ENCODE results near the gene SLC5A6.

SLC5A6 gene

DNA sequence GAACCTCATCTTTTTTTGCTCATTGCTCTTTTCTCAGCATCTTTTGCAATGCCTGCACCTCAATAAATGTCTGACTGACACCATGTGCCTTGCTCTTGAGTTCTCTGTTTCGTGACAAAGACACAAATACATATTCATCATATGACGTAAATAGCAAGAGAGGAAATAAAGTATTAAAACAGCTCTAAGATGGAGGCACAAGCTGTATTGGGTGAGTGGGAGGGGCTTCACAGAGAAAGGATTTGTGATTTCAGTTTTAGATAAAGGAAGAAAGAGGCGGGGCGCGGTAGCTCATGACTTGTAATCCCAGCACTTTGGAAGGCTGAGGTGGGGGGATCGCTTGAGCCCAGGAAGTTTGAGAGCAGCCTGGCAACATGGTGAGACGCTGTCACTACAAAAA is 8.0 kb upstream of the SLC5A6 start:
- TF ChIP-seq CREB1 (IDR thresholded peaks at IDR 0.05; ENCODE audit: low read depth) (no peak), TCF12 (IDR thresholded peaks at IDR 0.05; ENCODE audit: low read depth) (no peak), NFIC (IDR thresholded peaks at IDR 0.05) (no peak), CEBPB (IDR thresholded peaks at IDR 0.05) (no peak)
- TF ChIP-seq, protein P1, sequence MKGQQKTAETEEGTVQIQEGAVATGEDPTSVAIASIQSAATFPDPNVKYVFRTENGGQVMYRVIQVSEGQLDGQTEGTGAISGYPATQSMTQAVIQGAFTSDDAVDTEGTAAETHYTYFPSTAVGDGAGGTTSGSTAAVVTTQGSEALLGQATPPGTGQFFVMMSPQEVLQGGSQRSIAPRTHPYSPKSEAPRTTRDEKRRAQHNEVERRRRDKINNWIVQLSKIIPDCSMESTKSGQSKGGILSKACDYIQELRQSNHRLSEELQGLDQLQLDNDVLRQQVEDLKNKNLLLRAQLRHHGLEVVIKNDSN (IDR thresholded peaks at IDR 0.05), result no peak
- TF ChIP-seq, protein P2, sequence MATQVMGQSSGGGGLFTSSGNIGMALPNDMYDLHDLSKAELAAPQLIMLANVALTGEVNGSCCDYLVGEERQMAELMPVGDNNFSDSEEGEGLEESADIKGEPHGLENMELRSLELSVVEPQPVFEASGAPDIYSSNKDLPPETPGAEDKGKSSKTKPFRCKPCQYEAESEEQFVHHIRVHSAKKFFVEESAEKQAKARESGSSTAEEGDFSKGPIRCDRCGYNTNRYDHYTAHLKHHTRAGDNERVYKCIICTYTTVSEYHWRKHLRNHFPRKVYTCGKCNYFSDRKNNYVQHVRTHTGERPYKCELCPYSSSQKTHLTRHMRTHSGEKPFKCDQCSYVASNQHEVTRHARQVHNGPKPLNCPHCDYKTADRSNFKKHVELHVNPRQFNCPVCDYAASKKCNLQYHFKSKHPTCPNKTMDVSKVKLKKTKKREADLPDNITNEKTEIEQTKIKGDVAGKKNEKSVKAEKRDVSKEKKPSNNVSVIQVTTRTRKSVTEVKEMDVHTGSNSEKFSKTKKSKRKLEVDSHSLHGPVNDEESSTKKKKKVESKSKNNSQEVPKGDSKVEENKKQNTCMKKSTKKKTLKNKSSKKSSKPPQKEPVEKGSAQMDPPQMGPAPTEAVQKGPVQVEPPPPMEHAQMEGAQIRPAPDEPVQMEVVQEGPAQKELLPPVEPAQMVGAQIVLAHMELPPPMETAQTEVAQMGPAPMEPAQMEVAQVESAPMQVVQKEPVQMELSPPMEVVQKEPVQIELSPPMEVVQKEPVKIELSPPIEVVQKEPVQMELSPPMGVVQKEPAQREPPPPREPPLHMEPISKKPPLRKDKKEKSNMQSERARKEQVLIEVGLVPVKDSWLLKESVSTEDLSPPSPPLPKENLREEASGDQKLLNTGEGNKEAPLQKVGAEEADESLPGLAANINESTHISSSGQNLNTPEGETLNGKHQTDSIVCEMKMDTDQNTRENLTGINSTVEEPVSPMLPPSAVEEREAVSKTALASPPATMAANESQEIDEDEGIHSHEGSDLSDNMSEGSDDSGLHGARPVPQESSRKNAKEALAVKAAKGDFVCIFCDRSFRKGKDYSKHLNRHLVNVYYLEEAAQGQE (IDR thresholded peaks at IDR 0.05; ENCODE audit: low read depth), result no peak
- TF ChIP-seq, protein P3, sequence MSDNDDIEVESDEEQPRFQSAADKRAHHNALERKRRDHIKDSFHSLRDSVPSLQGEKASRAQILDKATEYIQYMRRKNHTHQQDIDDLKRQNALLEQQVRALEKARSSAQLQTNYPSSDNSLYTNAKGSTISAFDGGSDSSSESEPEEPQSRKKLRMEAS (IDR thresholded peaks at IDR 0.05), result no peak

DNA sequence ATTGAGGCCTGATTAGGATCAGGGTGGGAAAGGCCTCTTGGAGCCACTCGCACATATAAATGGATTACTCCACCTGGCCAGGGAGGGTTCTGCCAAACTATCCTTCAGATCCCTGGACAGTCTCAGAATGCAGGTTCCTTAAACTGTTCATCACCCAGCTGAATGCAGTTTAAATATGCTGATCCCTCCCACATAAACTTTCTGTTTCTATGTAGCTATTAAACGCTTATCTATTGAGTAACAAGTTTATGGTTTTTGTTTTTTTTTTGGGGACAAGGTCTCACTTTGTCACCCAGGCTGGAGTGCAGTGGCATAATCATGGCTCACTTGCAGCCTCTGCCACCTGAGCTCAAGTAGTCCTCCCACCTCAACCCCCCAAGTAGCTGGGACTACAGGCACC is 7.0 kb upstream of the SLC5A6 start:
- TF ChIP-seq EGR1 (IDR thresholded peaks at IDR 0.05) (no peak), FOXM1 (IDR thresholded peaks at IDR 0.05; ENCODE audit: borderline replicate concordance, low read depth) (no peak), CEBPB (IDR thresholded peaks at IDR 0.05) (no peak), ZBTB7A (IDR thresholded peaks at IDR 0.05; ENCODE audit: low read depth) (no peak), EP300 (IDR thresholded peaks at IDR 0.05; ENCODE audit: borderline replicate concordance) (no peak), TEAD4 (IDR thresholded peaks at IDR 0.05) (no peak), CREB1 (IDR thresholded peaks at IDR 0.05; ENCODE audit: low read depth) (no peak)
- TF ChIP-seq, protein P1 (IDR thresholded peaks at IDR 0.05), result no peak
- TF ChIP-seq, protein P3 (IDR thresholded peaks at IDR 0.05), result no peak

DNA sequence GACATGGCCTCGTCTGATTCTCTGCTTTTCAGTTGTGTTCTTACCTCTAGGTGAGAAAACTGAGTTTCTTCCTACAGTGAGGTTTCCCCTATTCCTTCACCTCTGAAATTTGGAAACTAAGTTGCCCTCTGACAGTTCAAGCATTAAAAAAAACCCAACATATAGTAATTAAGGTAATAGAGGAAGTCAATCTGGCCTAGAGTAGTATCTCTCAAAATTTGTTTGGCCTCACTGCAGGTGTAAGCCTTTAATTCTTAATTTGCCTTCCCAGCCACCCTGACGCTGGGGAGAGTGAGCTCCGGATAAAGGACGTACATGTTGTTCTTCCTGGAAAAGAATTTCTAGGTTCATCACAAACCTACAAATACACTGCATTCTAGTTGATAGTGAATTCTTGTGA is 6.5 kb upstream of the SLC5A6 start:
- TF ChIP-seq, protein P2 (IDR thresholded peaks at IDR 0.05; ENCODE audit: low read depth), result no peak
- TF ChIP-seq RAD21 (IDR thresholded peaks at IDR 0.05; ENCODE audit: low read depth), result no peak
- TF ChIP-seq NFIC (IDR thresholded peaks at IDR 0.05), result no peak
- no peak for TF ChIP-seq EGR1 (IDR thresholded peaks at IDR 0.05)

DNA sequence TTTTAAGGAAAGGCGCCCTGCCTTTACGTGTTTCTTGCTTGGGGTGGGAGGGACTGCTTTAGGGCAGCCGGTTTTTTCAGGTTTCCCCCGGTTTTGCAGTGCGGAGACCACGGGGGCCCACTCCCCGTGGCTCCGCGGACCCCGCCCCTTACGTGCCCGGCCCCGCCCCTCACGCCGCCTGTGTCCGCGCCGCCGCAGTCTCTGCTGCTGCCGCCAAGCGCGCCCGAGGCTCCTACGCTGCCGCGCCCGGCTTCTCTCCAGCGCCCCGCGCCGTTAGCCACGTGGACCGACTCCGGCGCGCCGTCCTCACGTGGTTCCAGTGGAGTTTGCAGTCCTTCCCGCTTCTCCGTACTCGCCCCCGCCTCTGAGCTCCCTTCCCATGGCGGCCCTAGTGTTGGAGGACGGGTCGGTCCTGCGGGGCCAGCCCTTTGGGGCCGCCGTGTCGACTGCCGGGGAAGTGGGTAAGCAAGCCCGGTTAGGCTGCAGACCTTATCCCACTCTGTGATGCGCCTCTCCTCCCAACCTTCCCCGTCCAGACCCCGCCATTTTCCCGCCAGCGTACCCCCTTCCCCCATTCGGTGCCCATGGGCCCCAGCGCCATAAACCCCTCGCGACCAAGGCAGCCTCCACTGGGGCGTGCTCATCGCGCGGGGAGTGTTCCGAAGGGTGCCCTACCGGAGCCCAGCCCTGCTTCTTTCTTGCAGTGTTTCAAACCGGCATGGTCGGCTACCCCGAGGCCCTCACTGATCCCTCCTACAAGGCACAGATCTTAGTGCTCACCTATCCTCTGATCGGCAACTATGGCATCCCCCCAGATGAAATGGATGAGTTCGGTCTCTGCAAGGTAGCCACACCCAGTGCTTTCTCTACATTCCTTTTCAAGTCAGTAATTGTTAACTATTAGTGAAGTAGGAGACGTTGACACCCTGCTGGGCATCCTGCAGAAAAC is 5.4 kb upstream of the SLC5A6 start, which contains the start of gene CAD:
Gene CAD (plus strand): TSS at position 197 of the 949 bp plus-strand sequence. CDS start 183 bp downstream, at position 380.
- TF ChIP-seq CEBPB (IDR thresholded peaks at IDR 0.05) (no peak), EGR1 (IDR thresholded peaks at IDR 0.05) (no peak; the same call in 1 of the 2 replicates), FOXM1 (IDR thresholded peaks at IDR 0.05; ENCODE audit: borderline replicate concordance, low read depth) (no peak), EP300 (IDR thresholded peaks at IDR 0.05; ENCODE audit: borderline replicate concordance) (no peak), TCF12 (IDR thresholded peaks at IDR 0.05; ENCODE audit: low read depth) (0 out of 2 replicates have a peak, but pooled peaks have one; percentile 44), CREB1 (IDR thresholded peaks at IDR 0.05; ENCODE audit: low read depth) (no peak), TEAD4 (IDR thresholded peaks at IDR 0.05) (no peak), NFIC (IDR thresholded peaks at IDR 0.05) (no peak; the same call in 1 of the 2 replicates), TAF1 (IDR thresholded peaks at IDR 0.05; ENCODE audit: low read depth) (peak; percentile 78), RAD21 (IDR thresholded peaks at IDR 0.05; ENCODE audit: low read depth) (no peak), YY1 (IDR thresholded peaks at IDR 0.05; ENCODE audit: low read depth) (peak; percentile 58; the same call in 1 of the 2 replicates), ZBTB7A (IDR thresholded peaks at IDR 0.05; ENCODE audit: low read depth) (peak; percentile 84; the same call in 1 of the 2 replicates)
- TF ChIP-seq, protein P3 (IDR thresholded peaks at IDR 0.05), result peak; percentile 99
- TF ChIP-seq, protein P2 (IDR thresholded peaks at IDR 0.05; ENCODE audit: low read depth), result no peak
- TF ChIP-seq, protein P1 (IDR thresholded peaks at IDR 0.05), result peak; percentile 93

All from Ishikawa (cell line).